Stimulated activated CD4-positive, alpha-beta T cell treated with anti-CD3 and anti-CD28 coated beads, Interleukin-12 subunit alpha, Interleukin-12 subunit beta, amount 100 ng/mL, for 24 hours (primary cell): ENCODE measurements around the gene SLC13A3.
A peak's percentile ranks its signal among the peaks of the same experiment; 100 is the strongest.
"Not testable (repeated sequence)": the region's sequence is repeated elsewhere in the genome, so short reads cannot be mapped to it uniquely, and the experiment has no call there.

Experiments used
- DNase-seq, 2 experiments: peaks; one replicate each; pipeline ENCODE4 v3.0.0-alpha.2; 2020; ENCODE audit warnings: low read depth in 2 of 2

The SLC13A3 gene

DNA sequence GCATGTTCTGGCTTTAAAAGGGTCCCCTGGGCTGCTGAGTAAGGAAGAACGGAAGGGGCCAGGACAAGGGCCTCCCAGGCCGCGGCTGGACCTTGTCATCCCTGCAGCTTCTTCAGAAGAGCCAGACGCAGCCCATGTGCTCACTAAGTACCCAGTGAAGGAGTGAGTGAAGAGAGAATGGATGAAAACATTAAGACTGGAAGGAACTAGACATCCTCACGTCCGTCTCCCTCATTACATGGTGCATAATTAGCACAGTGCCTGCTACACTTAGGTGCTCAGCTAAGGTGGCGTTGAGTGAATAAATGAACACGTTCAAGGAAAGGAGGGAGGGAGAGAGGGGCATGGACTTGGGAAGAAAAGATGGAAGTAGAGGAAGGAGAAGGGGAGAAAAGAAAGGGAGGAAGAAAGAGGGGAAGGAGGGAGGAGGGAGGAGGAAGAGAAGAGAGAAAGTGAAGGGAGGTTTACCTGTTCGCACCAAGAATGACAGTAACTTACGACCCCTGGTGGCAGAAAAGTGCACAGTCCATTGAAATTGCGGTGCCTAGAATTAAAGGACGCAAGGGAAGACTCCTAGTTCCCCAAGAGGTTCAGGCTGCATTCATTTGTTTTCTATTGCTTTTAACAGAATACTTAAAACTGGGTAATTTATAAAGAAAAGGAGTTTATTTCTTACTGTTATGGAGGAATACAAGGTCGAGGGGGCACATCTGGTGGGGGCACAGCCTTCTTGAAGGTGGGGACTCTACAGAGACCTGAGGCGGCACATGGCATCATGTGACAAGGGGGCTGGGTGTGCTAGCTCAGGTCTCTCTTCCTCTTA lies 30.0 kb upstream of the SLC13A3 start:
- DNase-seq, result peak; percentile 50 to 68

DNA sequence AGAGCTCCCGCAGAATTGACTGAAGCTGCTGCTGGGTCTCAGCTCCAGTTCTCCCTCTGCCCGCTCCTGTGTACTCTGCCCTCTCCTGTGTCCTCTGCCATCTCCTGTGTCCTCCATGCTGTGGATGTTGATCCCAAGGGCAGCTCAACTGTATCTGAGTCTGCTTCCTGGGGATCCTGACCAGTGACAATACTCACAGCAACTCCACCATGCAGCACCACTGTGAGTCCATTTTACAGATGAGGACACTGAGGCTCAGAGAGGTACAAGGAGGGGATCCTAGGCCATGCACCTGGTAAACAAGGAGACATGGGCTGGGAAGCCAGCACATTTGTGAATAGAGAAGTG lies 29.4 kb upstream of the SLC13A3 start:
- no peak for DNase-seq

DNA sequence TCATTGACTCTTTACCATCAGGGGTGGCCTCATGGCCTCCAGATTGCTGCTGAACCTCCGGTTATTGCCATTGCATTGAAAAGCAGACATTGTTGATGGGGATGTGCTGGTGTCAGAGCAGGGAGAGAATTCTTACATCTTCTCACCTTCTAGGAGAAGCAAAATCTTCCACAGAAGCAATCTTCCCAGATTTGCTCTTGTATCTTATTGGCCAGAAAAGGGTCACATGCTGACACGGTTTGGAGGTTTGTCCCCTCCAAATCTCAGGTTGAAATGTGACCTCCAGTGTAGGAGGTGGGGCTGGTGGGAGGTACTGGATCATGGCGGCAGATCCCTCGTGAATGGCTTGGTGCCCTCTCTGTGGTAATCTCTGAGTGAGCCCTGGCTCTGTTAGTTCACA lies 27.3 kb upstream of the SLC13A3 start:
- DNase-seq, result no peak

DNA sequence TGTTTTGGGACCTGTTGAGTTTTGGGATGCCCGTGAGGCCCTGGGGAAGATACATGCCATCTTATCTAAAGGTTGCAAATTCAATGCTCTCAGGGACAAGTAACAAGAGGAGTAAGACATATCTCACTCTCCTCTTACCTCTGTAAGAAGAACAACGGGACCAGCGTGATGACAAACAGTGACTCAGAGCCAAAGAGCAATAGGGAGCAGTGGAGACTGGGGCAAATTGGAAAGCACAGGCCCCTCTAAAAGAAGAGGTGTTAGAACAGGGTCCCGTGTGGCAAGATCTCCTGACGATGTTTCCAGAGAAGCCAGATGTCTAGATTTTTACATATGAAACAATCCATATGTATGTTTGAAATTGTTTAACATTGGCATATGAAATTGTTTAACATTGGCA lies 26.3 kb upstream of the SLC13A3 start:
- no peak for DNase-seq

DNA sequence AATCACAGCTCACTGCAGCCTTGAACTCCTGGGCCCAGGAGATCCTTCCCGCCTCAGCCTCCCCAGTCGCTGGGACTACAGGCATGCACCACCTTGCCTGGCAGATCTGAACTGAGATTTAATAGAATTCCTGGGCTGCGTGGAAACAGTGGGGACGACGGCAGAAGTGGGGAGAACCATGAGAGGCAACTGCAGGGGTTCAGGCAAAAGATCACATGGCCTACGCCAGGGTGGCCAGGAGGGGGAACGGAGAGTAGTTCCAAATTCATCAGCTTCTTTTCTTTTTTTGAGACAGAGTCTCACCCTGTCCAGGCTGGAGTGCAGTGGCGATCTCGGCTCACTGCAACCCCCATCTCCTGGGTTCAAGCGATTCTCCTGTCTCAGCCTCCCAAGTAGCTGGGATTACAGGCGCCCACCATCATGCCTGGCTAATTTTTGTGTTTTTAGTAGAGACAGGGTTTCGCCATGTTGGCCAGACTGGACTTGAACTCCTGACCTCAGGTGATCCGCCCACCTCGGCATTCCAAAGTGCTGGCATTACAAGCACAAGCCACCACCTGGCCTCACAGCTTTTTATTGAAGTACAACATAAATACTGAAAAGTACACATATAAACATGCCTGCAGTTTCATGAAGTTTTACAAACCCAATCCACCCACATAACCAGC lies 25.5 kb upstream of the SLC13A3 start:
- not testable (repeated sequence) for DNase-seq

DNA sequence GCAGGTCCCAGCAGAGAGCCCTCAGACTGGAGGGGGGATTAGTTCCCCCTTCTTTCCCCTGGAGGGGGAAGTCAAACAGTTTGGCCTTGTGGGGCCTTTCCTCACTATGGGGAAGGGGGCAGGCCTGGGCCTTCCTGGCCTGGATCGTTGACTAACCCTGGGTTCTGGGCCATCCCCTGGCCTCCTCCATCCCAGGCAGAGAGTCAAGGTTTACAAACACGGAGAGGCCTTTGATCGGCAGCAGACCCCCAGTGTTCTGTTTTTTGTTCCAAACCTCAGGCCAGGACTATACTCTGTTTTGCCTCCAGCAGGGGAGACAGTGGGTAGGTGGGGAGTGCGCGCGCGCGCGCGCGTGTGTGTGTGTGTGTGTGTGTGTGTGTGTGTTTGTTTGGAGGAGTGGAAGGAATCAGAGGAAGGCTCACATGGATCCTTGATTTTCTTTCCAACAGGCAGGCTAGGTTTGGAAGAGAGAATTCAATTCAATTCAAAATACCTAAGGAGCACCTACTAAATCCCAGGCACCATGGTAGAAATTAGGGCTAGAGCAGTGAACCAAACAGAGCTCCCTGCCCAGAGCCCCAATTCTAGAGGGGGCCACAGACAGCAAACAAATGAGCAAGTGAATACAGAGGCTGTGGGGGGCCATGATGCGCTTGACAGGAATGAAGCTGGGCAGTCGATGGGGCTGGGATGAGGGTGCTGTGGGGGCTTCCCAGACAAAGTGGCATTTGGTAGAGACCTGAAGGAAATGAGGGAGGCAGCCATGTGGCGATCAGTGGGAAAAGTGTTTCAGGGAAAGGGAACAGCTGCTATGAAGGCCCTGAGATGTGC lies 23.2 kb upstream of the SLC13A3 start:
- no peak for DNase-seq

DNA sequence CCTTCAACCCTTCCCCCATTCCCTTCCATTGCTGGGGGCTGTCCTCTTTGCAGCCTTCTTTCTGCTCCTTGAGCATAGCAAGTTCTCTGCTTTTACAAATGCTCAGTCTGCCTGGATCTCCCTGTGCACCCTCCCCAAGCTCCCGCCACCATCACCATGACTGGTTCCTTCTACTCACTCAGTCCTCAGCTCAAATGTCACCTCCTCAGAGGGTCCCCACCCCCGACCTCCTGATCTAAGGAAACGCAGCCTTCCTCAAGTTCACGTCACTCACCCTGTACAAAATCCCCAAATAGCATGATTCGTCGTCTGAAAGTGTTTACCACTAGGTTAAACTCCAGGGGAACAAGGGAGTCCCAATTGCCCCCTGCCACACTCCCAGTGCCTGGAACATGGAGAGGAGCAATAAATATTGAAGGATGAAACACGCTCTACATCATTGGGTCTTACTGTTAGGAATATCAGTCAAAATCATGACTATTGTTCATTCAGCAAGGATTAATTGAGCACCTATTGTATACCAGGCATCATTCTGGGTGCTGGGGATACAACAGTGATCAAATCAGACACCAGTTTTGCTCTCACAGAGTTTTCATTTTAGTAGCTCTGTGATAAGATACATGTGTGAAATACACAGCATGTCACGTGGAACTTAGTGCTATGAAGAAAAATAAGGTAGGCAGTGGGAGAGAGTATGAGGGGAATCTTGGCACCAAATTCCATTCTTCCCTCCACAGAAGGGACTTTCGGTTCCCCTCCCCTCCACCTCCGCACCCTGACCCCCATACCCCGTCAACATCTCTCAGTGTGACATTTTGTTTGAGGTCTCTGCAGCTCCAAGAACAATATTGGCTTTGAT lies 22.4 kb upstream of the SLC13A3 start:
- no peak for DNase-seq

DNA sequence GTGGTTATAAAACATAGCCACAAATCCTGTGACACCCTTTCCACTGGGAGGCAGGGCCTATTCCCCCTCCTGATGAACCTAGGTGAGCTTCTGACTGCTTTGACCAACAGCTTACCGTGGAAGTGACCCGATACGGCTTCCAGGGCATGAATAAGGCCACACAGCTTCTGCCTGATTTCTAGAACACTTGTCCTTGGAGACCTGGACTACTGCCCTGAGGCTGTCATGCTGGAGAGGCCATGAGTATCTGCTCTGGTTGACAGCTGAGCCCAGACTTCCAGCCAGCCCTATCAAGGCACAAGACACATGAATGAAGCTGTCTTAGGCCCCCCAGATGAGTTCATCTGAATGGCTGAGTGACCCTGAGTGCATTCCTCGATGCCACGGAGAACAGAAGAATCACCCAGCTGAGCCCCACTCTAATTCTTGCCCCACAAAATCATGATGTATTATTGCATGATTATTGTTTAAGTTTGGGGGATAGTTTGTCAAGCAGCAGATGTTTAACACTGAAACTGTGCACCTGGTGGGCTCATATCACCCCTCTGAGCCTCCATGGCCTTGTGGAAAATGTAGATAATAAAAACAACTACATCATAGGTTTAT lies 21.4 kb upstream of the SLC13A3 start:
- DNase-seq, result no peak

DNA sequence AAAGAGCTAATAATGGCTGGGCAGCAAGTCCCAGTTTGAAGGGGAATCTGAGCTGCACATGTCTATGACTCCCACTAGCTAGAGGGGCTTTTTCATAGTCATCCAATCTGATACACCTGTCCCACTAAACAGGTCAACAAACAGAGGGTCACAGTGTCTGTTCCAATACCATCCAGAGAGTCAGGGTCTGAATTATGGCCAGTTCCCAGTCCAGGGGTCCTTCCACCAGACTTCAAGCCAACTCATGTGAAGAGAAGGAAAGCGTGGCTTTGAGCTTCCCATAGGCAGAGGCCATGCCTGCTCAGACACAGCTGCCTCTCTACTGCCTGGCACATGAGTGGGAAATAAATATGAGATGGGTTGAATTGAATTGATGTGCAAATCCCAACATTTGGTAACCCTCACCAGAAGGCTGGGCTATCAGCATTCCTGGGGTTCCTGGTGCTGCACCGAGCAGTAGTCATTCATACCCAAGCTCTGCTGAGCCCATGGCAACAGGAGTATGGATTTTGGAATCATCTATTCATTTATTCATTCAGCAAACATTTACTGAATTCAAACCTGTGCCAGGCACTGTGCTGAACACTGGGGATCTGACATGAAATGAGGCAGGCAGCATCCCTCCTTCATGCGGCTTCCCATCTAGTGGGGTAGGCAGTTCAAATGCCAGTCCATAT lies 20.7 kb upstream of the SLC13A3 start:
- DNase-seq, result no peak

DNA sequence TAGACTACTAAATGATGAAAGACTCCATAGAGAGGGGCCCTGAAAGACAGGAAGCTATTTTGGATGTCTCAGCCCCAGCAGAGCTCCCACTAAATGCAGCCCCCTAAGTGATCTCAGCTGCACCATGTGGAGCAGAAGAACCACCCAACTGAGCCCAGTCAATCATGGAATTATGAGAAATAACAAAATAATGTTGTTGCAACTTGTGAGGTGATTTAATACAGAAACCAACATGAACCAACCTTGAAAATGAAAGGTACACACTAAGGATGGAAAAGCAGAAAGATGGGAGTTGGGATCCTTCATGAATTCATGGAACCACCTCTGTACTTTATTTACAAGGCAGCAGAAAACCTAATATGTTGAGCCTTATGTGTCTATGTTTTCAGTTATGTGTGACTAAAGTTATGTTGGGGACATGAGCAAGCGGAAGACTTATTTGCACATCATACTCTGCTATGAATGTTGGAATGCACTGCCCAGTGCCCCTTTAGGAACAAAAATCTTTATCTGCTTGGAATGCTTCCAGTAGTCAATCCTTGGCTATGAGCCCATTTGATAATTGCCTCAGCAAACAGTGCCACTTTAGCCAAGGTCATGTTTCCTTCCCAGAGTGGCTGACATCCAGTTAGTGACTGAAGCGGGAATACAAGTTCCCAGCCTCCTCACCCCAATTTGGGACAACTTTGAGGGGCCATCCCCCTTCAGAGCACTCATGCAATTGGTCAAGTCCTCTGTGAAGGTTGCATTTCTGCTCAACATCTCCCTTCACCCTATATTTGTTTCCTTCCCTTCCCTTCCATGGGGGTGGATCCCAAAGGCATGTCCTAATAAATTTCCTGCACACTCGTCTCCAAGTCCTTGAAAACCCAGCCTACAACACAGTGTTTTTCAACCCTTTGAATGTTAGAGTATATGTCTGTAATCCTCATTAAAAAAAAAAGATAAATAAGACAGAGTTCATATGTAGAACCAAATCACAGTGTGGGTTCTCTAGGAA lies 19.6 kb upstream of the SLC13A3 start:
- no peak for DNase-seq

DNA sequence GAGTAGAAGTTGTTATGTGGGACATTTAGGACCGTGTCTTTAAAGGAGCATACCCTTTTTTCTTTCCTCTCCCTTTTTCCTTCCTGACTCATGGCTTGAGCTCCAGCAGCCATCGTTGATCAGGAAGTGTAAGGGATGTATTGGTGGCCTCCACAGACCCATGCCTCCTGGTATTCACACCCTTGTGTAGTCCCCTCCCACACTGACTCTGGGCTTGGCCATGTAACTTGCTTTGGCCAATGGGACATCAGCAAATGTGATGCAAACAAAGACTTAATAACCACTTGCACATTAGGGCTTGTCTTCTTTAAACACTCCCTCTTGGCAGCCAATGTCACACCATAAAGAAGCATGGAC lies 18.9 kb upstream of the SLC13A3 start:
- DNase-seq, result no peak

DNA sequence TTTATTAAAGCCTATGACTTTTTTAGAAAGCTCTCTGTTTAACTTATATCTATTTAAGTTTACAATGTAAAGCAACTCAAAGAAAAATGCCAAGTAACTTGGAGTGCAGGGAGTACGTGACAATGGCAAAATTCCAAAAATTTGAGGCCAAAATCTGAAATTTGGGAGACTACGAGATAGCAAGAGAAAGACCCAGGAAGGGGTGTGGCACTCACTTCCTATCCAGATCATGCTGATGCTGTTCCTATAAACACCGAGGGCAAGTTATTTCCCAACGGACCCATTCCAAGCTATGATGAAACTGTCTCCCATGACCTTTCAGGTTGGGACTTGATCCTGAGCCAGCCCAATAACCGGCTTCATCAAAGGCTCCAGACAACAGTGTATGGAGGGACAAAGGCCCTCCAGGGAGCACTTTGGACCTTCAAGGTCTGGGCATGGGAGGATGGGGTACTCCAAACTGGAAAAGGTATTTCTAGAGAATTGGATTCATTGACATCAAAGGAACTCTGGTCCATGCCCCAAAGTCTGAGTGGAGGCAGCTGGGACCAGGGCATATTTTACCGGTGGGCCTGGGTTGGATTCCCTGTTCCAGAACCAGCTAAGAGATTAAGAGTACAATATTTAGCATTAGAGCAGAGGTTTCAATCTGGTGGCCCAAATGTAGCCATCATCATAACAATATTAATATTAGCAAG lies 15.7 kb upstream of the SLC13A3 start:
- DNase-seq, result no peak

DNA sequence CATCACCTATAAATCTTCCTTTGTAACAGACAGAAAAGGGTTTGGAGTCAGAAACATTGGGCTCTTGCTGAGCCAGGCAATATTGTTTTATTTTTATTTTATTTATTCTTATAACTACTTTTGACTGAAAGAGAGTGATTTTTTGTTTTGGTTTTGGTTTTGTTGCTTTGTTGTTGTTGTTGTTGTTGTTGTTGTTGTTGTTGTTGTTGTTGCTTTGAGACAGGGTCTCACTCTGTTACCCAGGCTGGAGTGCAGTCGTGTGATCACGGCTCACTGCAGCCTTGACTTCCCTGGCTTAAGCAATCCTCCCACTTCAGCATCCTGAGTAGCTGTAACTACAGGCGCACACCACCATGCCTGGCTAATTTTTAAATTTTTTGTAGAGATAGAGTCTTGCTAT lies 15.0 kb upstream of the SLC13A3 start:
- DNase-seq, result no peak

DNA sequence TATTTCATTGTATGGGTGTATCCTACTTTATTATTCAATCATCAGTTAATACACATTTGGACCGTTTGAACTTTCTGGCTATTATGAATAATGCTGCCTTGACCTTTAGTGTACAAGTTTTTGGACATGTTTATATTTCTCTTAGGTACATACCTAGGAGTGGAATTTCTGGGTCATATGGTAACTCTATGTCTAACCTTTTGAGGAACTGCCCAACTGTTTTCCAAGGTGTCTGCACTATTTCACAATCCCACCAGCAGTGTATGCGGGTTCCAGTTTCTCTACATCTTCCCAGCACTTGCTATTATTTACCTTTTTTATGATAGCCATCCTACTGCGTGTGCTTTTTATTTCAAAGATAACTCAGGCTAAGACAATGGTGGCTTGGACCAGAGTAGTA lies 14.3 kb upstream of the SLC13A3 start:
- DNase-seq, result no peak

DNA sequence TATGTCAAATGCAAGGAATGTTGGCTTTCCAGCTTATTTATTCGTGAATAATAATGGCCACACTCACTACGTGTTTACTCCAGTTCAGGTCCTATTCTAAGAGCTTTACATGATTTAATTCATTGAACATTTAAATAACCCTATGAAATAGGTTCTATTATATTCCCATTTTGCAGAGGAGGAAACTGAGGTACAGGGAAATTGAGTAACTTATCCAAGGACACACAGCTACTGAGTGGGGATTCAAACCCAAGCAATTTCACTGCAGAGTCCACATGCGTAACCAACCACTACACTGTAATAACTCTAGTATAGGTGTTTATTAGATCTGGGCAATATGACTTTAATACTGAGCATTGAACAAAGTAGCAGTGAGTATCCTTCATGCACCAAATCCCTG lies 12.3 kb upstream of the SLC13A3 start:
- DNase-seq, result no peak

DNA sequence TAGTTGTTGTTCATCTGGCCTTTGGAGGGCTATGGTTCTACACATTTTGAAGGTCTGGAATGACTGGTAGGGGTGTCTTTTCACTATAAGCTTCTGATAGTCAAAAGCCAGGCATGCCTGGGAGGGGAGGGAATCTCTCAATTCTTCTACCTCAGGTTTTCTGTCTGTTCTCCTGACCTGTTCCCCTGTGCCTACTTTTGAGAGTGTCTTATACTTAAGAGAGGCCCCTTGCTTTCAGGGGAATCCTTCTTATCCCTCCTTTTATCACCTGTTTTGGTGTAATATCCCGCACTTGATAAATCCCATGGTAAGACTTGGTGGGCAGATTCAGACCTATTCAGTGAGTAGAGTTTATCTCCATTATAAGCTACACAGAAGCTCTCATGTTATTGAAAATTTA lies 10.4 kb upstream of the SLC13A3 start:
- no peak for DNase-seq

DNA sequence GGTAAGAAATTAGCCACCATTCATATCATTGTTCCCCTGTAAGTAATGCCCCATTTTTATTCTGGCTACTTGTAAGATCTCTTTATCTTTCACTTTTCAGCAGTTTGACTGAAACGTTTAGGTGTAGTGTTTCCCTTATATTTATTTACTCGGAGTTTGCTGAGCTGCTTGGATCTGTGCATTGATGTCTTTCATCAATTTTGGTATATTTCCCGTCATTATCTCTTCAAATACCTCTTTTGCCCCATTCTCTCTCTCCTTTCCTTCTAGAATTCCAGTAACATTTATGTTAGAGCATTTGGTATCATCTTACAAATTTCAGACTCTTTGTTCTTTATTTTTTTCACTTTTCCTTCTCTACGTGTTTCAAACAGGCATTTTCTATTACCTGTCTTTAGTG lies 9.2 kb upstream of the SLC13A3 start:
- no peak for DNase-seq

DNA sequence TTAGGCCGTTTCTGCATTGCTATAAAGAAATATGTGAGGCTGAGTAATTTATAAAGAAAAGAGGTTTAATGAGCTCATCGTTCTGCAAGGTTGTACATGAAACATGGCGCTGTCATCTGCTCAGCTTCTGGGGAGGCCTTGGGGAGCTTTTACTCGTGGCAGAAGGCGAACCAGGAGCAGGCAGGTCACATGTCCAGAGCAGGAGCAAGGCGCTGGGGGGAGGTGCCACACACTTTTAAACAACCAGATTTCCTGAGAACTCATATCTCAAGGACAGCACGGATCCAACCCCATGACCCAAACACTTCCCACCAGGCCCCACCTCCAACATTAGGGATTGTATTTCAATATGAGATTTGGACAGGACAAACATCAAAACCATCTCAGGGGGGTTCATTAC lies 6.4 kb upstream of the SLC13A3 start:
- no peak for DNase-seq

DNA sequence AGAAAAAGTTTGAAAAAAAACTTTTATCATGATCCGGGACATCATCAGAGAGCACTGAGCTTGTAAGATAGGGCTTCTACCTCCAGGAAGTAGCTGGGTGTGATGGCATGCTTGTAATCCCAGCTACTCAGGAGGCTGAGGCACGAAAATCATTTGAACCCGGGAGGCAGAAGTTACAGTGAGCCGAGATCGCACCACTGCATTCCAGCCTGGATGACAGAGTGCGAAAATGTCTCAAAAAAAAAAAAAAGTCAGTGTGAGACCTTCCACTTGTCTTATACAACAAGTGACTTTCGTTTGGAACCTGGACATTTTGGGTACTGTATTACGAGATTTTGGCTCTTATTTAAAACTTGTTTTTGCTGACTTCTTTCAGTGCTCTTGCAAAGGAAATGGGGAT lies 5.9 kb upstream of the SLC13A3 start:
- no peak for DNase-seq
